K562 (cell line): ENCODE data around the gene SPATA19. TPM values are rescaled to one million over a fixed set of nuclear protein-coding genes. Genes with fewer than 3 reads are reported as not detected.

Source experiments
- ATAC-seq: fragments of 200-7000 bp; cut with Tn5 transposase; 3 replicates; pipeline ENCODE4 v1.9.1; 2020; ENCODE audit warnings: moderate library complexity
- BruUV-seq: library from RNA; stranded (reverse); fragments of 400-500 nt; replicated peaks from 2 replicates; lab custom pipeline; 2021; lab: Mats Ljungman, UMichigan
- CTCF ChIA-PET: fragments of 300-600 bp; formaldehyde crosslinking; extraction: SDS; loops from one replicate; lab custom pipeline; 2021; ENCODE audit warnings: low intra/inter-chr PET ratio; lab: Yijun Ruan, JAX
- POLR2A ChIA-PET: fragments of 300-600, 350-650 bp; sonication (Branson Sonifier 250); formaldehyde crosslinking; extraction: SDS; loops from one replicate; lab custom pipeline; 2021; ENCODE audit warnings: antibody characterized with exemption, inconsistent platforms; lab: Yijun Ruan, JAX
- DNase-seq, 4 experiments: peaks; one replicate each; pipeline versions ENCODE4 v3.0.0 to v3.0.0-alpha.2; 2011 to 2018; ENCODE audit warnings: low spot score in 3 of 4, mixed read lengths in 3 of 4; ENCODE audit errors: extremely low read depth in 1 of 4
- FAIRE-seq: peaks from 2 replicates; lab custom pipeline; 2011; peaks lifted over from hg19 to GRCh38; lab: Jason Lieb, UNC
- H2AFZ ChIP-seq: 2 replicates; pipeline ENCODE4 v1.6.0; 2011; ENCODE audit warnings: low read depth, low read length, control low read depth, inconsistent platforms
- H3K27ac ChIP-seq: fragments of 200-600 bp; 3 replicates; pipeline ENCODE4 v1.8.0; 2011; ENCODE audit warnings: low read depth, mild to moderate bottlenecking, control low read depth, inconsistent platforms, low read length, moderate library complexity, mixed read lengths; ENCODE audit errors: extremely low read depth
- H3K27me3 ChIP-seq, 2 experiments: fragments of 300-600 bp in 1 of 2; 2 replicates in 1 of 2; 3 replicates in 1 of 2; pipeline versions ENCODE4 v1.6.0 to v1.8.0; 2011; ENCODE audit warnings: inconsistent platforms in 2 of 2, low read length in 2 of 2, mild to moderate bottlenecking in 1 of 2, mixed read lengths in 1 of 2, moderate library complexity in 1 of 2; ENCODE audit not compliant: control insufficient read depth in 2 of 2, insufficient read depth in 2 of 2
- H3K36me3 ChIP-seq: fragments of 300-600 bp; 3 replicates; pipeline ENCODE4 v1.8.0; 2011; ENCODE audit warnings: mild to moderate bottlenecking, low read length, inconsistent platforms; ENCODE audit not compliant: control insufficient read depth, insufficient read depth
- H3K4me1 ChIP-seq, 2 experiments: fragments of 200-600 bp in 1 of 2; replicated peaks in 1 of 2; 2 replicates in 1 of 2; 3 replicates in 1 of 2; pipeline versions ENCODE4 v1.5.1 to v1.8.0; 2011; ENCODE audit warnings: inconsistent platforms in 2 of 2, low read length in 2 of 2, mild to moderate bottlenecking in 1 of 2, mixed read lengths in 1 of 2, moderate library complexity in 1 of 2; ENCODE audit not compliant: control insufficient read depth in 2 of 2, insufficient read depth in 2 of 2
- H3K4me2 ChIP-seq: 2 replicates; pipeline ENCODE4 v1.6.1; 2011; ENCODE audit warnings: low read length, control low read depth, inconsistent platforms, mixed read lengths; ENCODE audit not compliant: insufficient read depth
- H3K4me3 ChIP-seq: fragments of 200-600 bp; sonication (generic), shearing (Covaris generic); 2 replicates; pipeline ENCODE4 v1.5.1; 2016; ENCODE audit warnings: control low read depth, inconsistent platforms
- H3K79me2 ChIP-seq: fragments of 200-600 bp; 3 replicates; pipeline ENCODE4 v1.8.0; 2011; ENCODE audit warnings: low read length, inconsistent platforms; ENCODE audit not compliant: control insufficient read depth, insufficient read depth
- H3K9ac ChIP-seq, 2 experiments: 2 replicates each; pipeline versions ENCODE4 v1.6.0 to v1.6.1; 2011; ENCODE audit warnings: low read depth in 2 of 2, low read length in 2 of 2, control low read depth in 1 of 2, inconsistent platforms in 1 of 2, mild to moderate bottlenecking in 1 of 2, mixed read lengths in 1 of 2; ENCODE audit not compliant: insufficient read depth in 1 of 2
- H3K9me1 ChIP-seq: one replicate; pipeline ENCODE4 v1.6.0; 2011; ENCODE audit warnings: inconsistent platforms, mild to moderate bottlenecking, low read length, moderate library complexity; ENCODE audit not compliant: control insufficient read depth, insufficient read depth
- H3K9me3 ChIP-seq: replicated peaks from 2 replicates; pipeline ENCODE4 v1.5.1; 2011; ENCODE audit warnings: low read depth, low read length, inconsistent platforms; ENCODE audit not compliant: control insufficient read depth, insufficient read depth
- H4K20me1 ChIP-seq: replicated peaks from 2 replicates; pipeline ENCODE4 v1.6.1; 2011; ENCODE audit warnings: low read length, inconsistent platforms, mixed read lengths; ENCODE audit not compliant: control insufficient read depth, insufficient read depth
- FOXK2 ChIP-seq, 2 experiments: fragments of 450-650 bp; IDR thresholded peaks in 1 of 2; conservative IDR thresholded peaks in 1 of 2; 2 replicates each; pipeline ENCODE4 v1.6.1; 2016; ENCODE audit warnings: low read depth in 2 of 2, mild to moderate bottlenecking in 1 of 2
- ZFP30 ChIP-seq: fragments of 250-450 bp; sonication (Bioruptor Pico); IDR thresholded peaks from 2 replicates; pipeline ENCODE4 v1.8.0; 2022; ENCODE audit warnings: moderate library complexity, mild to moderate bottlenecking, inconsistent platforms, borderline replicate concordance
- ZNF124 ChIP-seq: sonication (generic); formaldehyde crosslinking; IDR thresholded peaks from 2 replicates; pipeline ENCODE4 v1.8.1; 2022; ENCODE audit warnings: missing genetic modification reagents
- WGBS: fragments of 100-300 bp; shearing (Covaris generic); methylation state at CpG from one replicate; pipeline ENCODE4 v1.1.6; 2016; ENCODE audit warnings: low coverage, mixed read lengths; ENCODE audit not compliant: insufficient coverage; ENCODE audit errors: missing lambda C conversion rate; 5-methylcytosine and 5-hydroxymethylcytosine counted together
- in situ Hi-C: fragments of 300-500 bp; cut with MboI; formaldehyde crosslinking; loops from 4 replicates; pipeline ENCODE4 v1.15.0; 2018; ENCODE audit warnings: inconsistent platforms, mixed read lengths
- intact Hi-C: fragments of 100-400 bp; cut with micrococcal nuclease; formaldehyde crosslinking; loops from 2 replicates; pipeline ENCODE4 v1.14.2; 2022
- polyA plus RNA-seq, 8 experiments: library from polyadenylated mRNA; depleted of rRNA in 4 of 8; stranded (reverse) in 5 of 8; unstranded in 3 of 8; fragments of >200 nt; fragmentation: Nextera tagmentation in 2 of 8; fragmentation: Illumina TruSeq in 1 of 8; extraction: Ambion mirVana in 2 of 8; extraction: Trizol in 1 of 8; gene quantifications; 2 replicates each; pipeline versions ENCODE4 v1.2.1 to v1.2.3, GENCODE V29; 2011 to 2014; ENCODE audit warnings: inconsistent platforms in 1 of 8, missing spikeins in 1 of 8
- total RNA-seq, 7 experiments: library from RNA; depleted of rRNA in 6 of 7; stranded (reverse); fragments of >200 nt in 6 of 7; fragmentation: Illumina TruSeq in 2 of 7; extraction: Trizol in 2 of 7; gene quantifications; 2 replicates each; pipeline versions ENCODE4 v1.2.1 to v1.2.3, GENCODE V29; 2011 to 2021; ENCODE audit warnings: low replicate concordance in 1 of 7
- TF ChIP-seq, protein P1 (sequence below): sonication (generic); formaldehyde crosslinking; IDR thresholded peaks from 2 replicates; pipeline ENCODE4 v1.8.0; 2022; ENCODE audit warnings: missing genetic modification reagents, mild to moderate bottlenecking, borderline replicate concordance

The SPATA19 gene
- total and polyA plus RNA-seq, 9 of the 15 experiments (the other 6 are each of a cell fraction or from before 2014, with no cell fraction given) = not detected

DNA sequence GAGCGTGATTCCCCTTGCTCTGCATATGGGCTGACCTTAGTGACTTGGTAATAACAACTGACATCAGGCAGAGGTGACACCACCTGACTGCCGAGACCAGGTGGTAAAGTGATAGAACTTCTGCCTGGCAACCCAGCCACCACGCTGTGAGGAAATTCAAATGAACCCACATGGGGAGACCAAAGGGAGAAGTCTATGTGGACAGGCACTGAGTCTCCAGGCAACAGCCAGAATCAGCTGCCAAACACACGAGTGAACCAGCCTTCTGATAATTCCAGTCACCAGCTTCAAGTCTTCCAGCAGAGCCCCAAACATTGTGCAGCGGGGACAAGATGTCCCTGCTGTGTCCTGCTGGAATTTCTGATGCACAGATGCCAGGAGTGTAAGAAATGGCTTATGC is 29.7 kb downstream of the SPATA19 start (continued):
- TF ChIP-seq FOXK2 (conservative IDR thresholded peaks at IDR 0.05 in 1 of 2, IDR thresholded peaks at IDR 0.05 in 1 of 2; ENCODE audit: low read depth in 2 of 2) = no peak
- TF ChIP-seq ZFP30 (CRISPR knock-in tag) = no peak
- TF ChIP-seq, protein P1, sequence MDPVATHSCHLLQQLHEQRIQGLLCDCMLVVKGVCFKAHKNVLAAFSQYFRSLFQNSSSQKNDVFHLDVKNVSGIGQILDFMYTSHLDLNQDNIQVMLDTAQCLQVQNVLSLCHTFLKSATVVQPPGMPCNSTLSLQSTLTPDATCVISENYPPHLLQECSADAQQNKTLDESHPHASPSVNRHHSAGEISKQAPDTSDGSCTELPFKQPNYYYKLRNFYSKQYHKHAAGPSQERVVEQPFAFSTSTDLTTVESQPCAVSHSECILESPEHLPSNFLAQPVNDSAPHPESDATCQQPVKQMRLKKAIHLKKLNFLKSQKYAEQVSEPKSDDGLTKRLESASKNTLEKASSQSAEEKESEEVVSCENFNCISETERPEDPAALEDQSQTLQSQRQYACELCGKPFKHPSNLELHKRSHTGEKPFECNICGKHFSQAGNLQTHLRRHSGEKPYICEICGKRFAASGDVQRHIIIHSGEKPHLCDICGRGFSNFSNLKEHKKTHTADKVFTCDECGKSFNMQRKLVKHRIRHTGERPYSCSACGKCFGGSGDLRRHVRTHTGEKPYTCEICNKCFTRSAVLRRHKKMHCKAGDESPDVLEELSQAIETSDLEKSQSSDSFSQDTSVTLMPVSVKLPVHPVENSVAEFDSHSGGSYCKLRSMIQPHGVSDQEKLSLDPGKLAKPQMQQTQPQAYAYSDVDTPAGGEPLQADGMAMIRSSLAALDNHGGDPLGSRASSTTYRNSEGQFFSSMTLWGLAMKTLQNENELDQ = no peak

DNA sequence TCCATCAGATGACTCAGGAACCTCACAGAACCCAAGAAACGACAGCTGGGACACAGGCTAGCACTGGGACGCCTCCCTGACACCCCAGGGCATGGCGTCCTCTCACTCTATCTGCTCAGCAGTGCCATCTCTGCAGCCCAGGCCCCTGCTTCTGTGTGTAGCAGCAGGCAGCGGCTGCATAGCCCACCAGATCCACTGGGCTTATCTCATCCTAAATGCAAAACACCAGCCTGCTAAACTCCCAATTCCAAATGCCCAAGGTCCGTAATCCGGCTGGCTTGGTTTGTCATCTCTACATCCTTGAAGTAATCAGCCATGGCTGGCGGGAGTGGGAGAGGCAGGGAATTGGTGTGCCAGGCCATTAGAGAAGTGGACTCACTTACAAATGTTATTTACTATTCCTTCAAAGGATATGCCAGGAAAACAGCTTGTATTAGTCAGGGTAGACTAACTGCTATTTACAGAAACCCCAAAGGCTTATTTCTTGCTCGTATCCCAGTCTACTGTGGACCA is 30.7 kb downstream of the SPATA19 start:
- H4K20me1 ChIP-seq = no peaks in the 10 kb centered on the region
- POLR2A ChIA-PET = interaction anchor here (0.7 kb wide), 1 partner anchor 676 kb away, joined by 3 read pairs; no protein-coding TSS in a partner anchor

More for the DNA sequence above, 30.7 kb downstream of the SPATA19 start:
- FAIRE-seq = no peak
- TF ChIP-seq ZNF124 = no peak
- TF ChIP-seq, all 486 proteins: peak for 0
- in situ Hi-C loops (no loop called here), intact Hi-C loops (no loop called here)
- ATAC-seq (no peak), DNase-seq (no peak)
- no peak overlapping the region for H3K27ac ChIP-seq
- H3K9me3 ChIP-seq = no peaks in the 10 kb centered on the region
- no peak overlapping the region for H2AFZ ChIP-seq
- no peaks in the 10 kb centered on the region for H3K4me1 ChIP-seq
- no peaks in the 10 kb centered on the region for H3K79me2 ChIP-seq
- H3K4me2 ChIP-seq = no peak overlapping the region
- H3K9ac ChIP-seq = no peak overlapping the region
- no TSS peak for BruUV-seq
- WGBS = 0% methylated on average over 8 of the region's 8 CpGs
- CTCF ChIA-PET = no interaction called here
- H3K9me1 ChIP-seq = no peaks in the 10 kb centered on the region
- H3K4me3 ChIP-seq = no peak overlapping the region
- H3K36me3 ChIP-seq = no peaks in the 10 kb centered on the region
- no peaks in the 10 kb centered on the region for H3K27me3 ChIP-seq
